Cardiac septum (tissue), 1 donor: Measurements from ENCODE around the gene GXYLT2. TPM values are rescaled to one million over a fixed set of nuclear protein-coding genes. Genes with fewer than 3 reads are reported as not detected.

Experiments used
- DNase-seq: peaks from one replicate; pipeline ENCODE4 v3.0.0-alpha.2; 2020; ENCODE audit warnings: low spot score
- intact Hi-C: fragments of 100-400 bp; cut with DNase I; formaldehyde crosslinking; loops from one replicate; pipeline ENCODE4 v1.14.0; 2022
- long read RNA-seq: library from polyadenylated mRNA; unstranded; transcript quantifications from one replicate; pipeline ENCODE4 v2.0.0, GENCODE V29; 2021
- total RNA-seq: library from RNA; stranded (reverse); fragmentation: NEBNext Ultra II Directional; extraction: Animal tissue kit (Norgen Biotek cat#: 25700); gene quantifications from one replicate; pipeline ENCODE4 v1.2.1, GENCODE V29; 2021
- donor health status: DM: no; HTN: no; CAD: no.

The GXYLT2 gene
- total RNA-seq = 14.6 TPM
- long read RNA-seq, transcript GXYLT2-201 (7 exons, 3,260 nt) = major isoform, 11 of 18 reads
- long read RNA-seq, partial matches to known transcripts = 0 of 18 reads
- long read RNA-seq, other reads (novel, unspliced or antisense) = 7 of 18 reads

GRCh38 chr3:72887705-72888545, at the start of gene GXYLT2:
Gene GXYLT2 (plus strand): TSS chr3:72888046. CDS start chr3:72888234, 188 bp downstream.
- intact Hi-C loops = loop anchor here (5.0 kb wide), 2 partner anchors 41 to 109 kb away; partner anchors contain the start of genes PPP4R2 and SHQ1
- peak; percentile 82 for DNase-seq

GRCh38 chr3:72839057-72839456, 48.8 kb upstream of the GXYLT2 start:
- intact Hi-C loops = no loop called here
- DNase-seq = no peak

- DNase-seq = no peak
- intact Hi-C loops = loop anchor here (10.0 kb wide), 1 partner anchor 210 kb away; no protein-coding TSS in a partner anchor
These were observed 43.3 kb upstream of the GXYLT2 start for GRCh38 chr3:72844436-72844993.

GRCh38 chr3:72846166-72846565, 41.7 kb upstream of the GXYLT2 start:
- DNase-seq = no peak
- intact Hi-C loops = loop anchor here (5.0 to 10.0 kb wide), 3 partner anchors 41 to 209 kb away; partner anchors contain the start of genes GXYLT2 and PPP4R2

- DNase-seq = no peak
- intact Hi-C loops = loop anchor here (5.0 to 10.0 kb wide), 3 partner anchors 40 to 208 kb away; partner anchors contain the start of genes GXYLT2 and PPP4R2
These were observed 40.6 kb upstream of the GXYLT2 start for GRCh38 chr3:72847282-72847681.

GRCh38 chr3:72847751-72848702, 39.8 kb upstream of the GXYLT2 start, which contains the start of gene SHQ1:
Gene SHQ1 (minus strand): TSS chr3:72848445. CDS start chr3:72848340, 105 bp downstream.
- intact Hi-C loops = loop anchor here (5.0 to 10.0 kb wide), 3 partner anchors 39 to 207 kb away; partner anchors contain the start of genes GXYLT2 and PPP4R2

GRCh38 chr3:72848703-72849081, 39.2 kb upstream of the GXYLT2 start:
- intact Hi-C loops = loop anchor here (5.0 to 10.0 kb wide), 3 partner anchors 39 to 206 kb away; partner anchors contain the start of genes GXYLT2 and PPP4R2
- DNase-seq = no peak

More at GRCh38 chr3:72847751-72848702, 39.8 kb upstream of the GXYLT2 start, which contains the start of gene SHQ1:
- DNase-seq = peak; percentile 97

GRCh38 chr3:72855001-72855400, 32.8 kb upstream of the GXYLT2 start:
- intact Hi-C loops = no loop called here
- no peak for DNase-seq

GRCh38 chr3:72860053-72860452, 27.8 kb upstream of the GXYLT2 start:
- intact Hi-C loops = no loop called here
- no peak for DNase-seq

GRCh38 chr3:72860846-72861245, 27.0 kb upstream of the GXYLT2 start:
- intact Hi-C loops = no loop called here
- no peak for DNase-seq

GRCh38 chr3:72862314-72863090, 25.3 kb upstream of the GXYLT2 start:
- intact Hi-C loops = no loop called here
- DNase-seq = no peak

- no peak for DNase-seq
- intact Hi-C loops = no loop called here
These were observed 15.7 kb upstream of the GXYLT2 start for GRCh38 chr3:72872183-72872582.

GRCh38 chr3:72887343-72887704, 522 bp upstream of the GXYLT2 start:
- intact Hi-C loops = loop anchor here (5.0 kb wide), 2 partner anchors 40 to 110 kb away; partner anchors contain the start of genes PPP4R2 and SHQ1
- DNase-seq = no peak

GRCh38 chr3:72888546-72889309, 882 bp downstream of the GXYLT2 start:
- no peak for DNase-seq
- intact Hi-C loops = loop anchor here (5.0 kb wide), 2 partner anchors 41 to 109 kb away; partner anchors contain the start of genes PPP4R2 and SHQ1

- intact Hi-C loops = loop anchor here (5.0 kb wide), 3 partner anchors 42 to 108 kb away; partner anchors contain the start of genes PPP4R2 and SHQ1
- no peak for DNase-seq
These were observed 1.7 kb downstream of the GXYLT2 start for GRCh38 chr3:72889310-72890165.

GRCh38 chr3:72890166-72890925, 2.5 kb downstream of the GXYLT2 start:
- no peak for DNase-seq

More at GRCh38 chr3:72890166-72890925, 2.5 kb downstream of the GXYLT2 start:
- intact Hi-C loops = loop anchor here (5.0 kb wide), 1 partner anchor 47 kb away; no protein-coding TSS in a partner anchor
